OCI-LY3 (cell line): Measurements from ENCODE around the gene VPS41.

Experiments
- H2AFZ ChIP-seq: fragments of 200-600, 300-600 bp; shearing (Covaris generic); 2 replicates; pipeline ENCODE4 v1.6.0; 2014; ENCODE audit warnings: antibody characterized with exemption, low read depth, low read length
- H3K27ac ChIP-seq: fragments of 200-600, 300-600 bp; sonication (generic); 2 replicates; pipeline ENCODE4 v1.5.1; 2014; ENCODE audit warnings: mild to moderate bottlenecking, low read length, moderate library complexity, mixed read lengths
- H3K27me3 ChIP-seq: fragments of 200-600, 300-600 bp; sonication (generic); 2 replicates; pipeline ENCODE4 v1.6.1; 2014; ENCODE audit warnings: low read depth, low read length, mixed read lengths
- H3K36me3 ChIP-seq: fragments of 200-600, 300-600 bp; sonication (generic); replicated peaks from 2 replicates; pipeline ENCODE3; 2014; ENCODE audit warnings: low read depth, low read length, mixed read lengths
- H3K4me1 ChIP-seq: fragments of 300-600, 200-600 bp; sonication (generic); 2 replicates; pipeline ENCODE4 v1.6.1; 2014; ENCODE audit warnings: low read length, mixed read lengths
- H3K4me2 ChIP-seq: fragments of 200-600, 300-600 bp; sonication (generic); 2 replicates; pipeline ENCODE4 v1.6.1; 2014; ENCODE audit warnings: low read length, mixed read lengths
- H3K4me3 ChIP-seq: fragments of 300-600, 200-600 bp; sonication (generic); 2 replicates; pipeline ENCODE4 v1.5.1; 2014; ENCODE audit warnings: antibody characterized with exemption, mild to moderate bottlenecking, low read length, moderate library complexity
- H3K79me2 ChIP-seq: fragments of 300-600, 200-600 bp; shearing (Covaris generic); 2 replicates; pipeline ENCODE4 v1.6.1; 2014; ENCODE audit warnings: mild to moderate bottlenecking, low read length, mixed read lengths
- H3K9ac ChIP-seq: fragments of 300-600, 200-600 bp; shearing (Covaris generic); 2 replicates; pipeline ENCODE4 v1.6.0; 2014; ENCODE audit warnings: mild to moderate bottlenecking, low read length, moderate library complexity
- H3K9me3 ChIP-seq: fragments of 200-600, 300-600 bp; shearing (Covaris generic); 2 replicates; pipeline ENCODE4 v1.6.1; 2014; ENCODE audit warnings: low read length, mixed read lengths; ENCODE audit not compliant: insufficient read depth
- H4K20me1 ChIP-seq: fragments of 200-600, 300-600 bp; sonication (generic); 2 replicates; pipeline ENCODE4 v1.6.1; 2016; ENCODE audit warnings: low read length, mixed read lengths; ENCODE audit not compliant: insufficient read depth
- EZH2phosphoT487 ChIP-seq: fragments of 200-600 bp; shearing (Covaris generic); IDR thresholded peaks from 2 replicates; pipeline ENCODE4 v1.6.1; 2018; ENCODE audit warnings: antibody characterized with exemption, mixed run types, low read depth
- TF ChIP-seq, protein P1 (sequence below): fragments of 200-600, 300-600 bp; sonication (generic); IDR thresholded peaks from 2 replicates; pipeline ENCODE4 v1.5.1; 2014; ENCODE audit warnings: antibody characterized with exemption, low read length, low read depth

VPS41 gene

GRCh38 chr7:38817526-38817925, 91.5 kb downstream of the VPS41 start:
- H4K20me1 ChIP-seq, result 0 out of 2 replicates have a peak, but pooled peaks cover 3% of the 10 kb centered on the region
- no peak overlapping the region for H3K4me3 ChIP-seq
- H3K9me3 ChIP-seq, result no peaks in the 10 kb centered on the region
- H3K4me1 ChIP-seq, result no peaks in the 10 kb centered on the region
- no peak overlapping the region for H2AFZ ChIP-seq
- no peak for TF ChIP-seq EZH2phosphoT487
- TF ChIP-seq, protein P1, sequence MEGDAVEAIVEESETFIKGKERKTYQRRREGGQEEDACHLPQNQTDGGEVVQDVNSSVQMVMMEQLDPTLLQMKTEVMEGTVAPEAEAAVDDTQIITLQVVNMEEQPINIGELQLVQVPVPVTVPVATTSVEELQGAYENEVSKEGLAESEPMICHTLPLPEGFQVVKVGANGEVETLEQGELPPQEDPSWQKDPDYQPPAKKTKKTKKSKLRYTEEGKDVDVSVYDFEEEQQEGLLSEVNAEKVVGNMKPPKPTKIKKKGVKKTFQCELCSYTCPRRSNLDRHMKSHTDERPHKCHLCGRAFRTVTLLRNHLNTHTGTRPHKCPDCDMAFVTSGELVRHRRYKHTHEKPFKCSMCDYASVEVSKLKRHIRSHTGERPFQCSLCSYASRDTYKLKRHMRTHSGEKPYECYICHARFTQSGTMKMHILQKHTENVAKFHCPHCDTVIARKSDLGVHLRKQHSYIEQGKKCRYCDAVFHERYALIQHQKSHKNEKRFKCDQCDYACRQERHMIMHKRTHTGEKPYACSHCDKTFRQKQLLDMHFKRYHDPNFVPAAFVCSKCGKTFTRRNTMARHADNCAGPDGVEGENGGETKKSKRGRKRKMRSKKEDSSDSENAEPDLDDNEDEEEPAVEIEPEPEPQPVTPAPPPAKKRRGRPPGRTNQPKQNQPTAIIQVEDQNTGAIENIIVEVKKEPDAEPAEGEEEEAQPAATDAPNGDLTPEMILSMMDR, result no peak
- peaks cover 6% of the 10 kb centered on the region for H3K36me3 ChIP-seq
- H3K27me3 ChIP-seq, result no peaks in the 10 kb centered on the region
- no peak overlapping the region for H3K9ac ChIP-seq
- H3K27ac ChIP-seq, result no peak overlapping the region
- H3K4me2 ChIP-seq, result no peak overlapping the region
- H3K79me2 ChIP-seq, result no peaks in the 10 kb centered on the region

DNA sequence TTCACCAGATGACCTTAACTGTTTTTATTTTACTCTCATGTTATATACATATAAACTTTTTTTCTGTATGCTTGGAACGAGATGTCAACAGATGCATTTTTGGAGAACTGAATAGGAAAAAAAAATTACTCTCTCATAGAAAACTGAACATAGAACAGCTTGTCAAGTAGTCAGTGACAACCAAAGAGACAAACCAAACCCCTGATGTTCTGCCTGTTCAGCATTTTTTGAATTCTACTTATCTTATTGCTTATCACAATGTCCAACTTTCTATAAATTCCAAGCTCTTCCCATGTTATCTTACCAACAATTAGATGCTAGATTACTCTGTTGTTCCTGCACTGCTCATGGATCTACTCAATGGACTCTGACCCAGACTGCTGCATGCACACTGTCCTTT, 95.2 kb downstream of the VPS41 start:
- Histone ChIP-seq H3K36me3 (peaks cover 6% of the 10 kb centered on the region), H3K9ac (no peak overlapping the region), H4K20me1 (0 out of 2 replicates have a peak, but pooled peaks cover 3% of the 10 kb centered on the region), H3K27me3 (no peaks in the 10 kb centered on the region), H3K27ac (no peak overlapping the region), H3K9me3 (no peaks in the 10 kb centered on the region), H2AFZ (no peak overlapping the region), H3K79me2 (no peaks in the 10 kb centered on the region), H3K4me3 (no peak overlapping the region), H3K4me1 (no peaks in the 10 kb centered on the region), H3K4me2 (no peak overlapping the region)
- TF ChIP-seq, protein P1, result no peak
- TF ChIP-seq EZH2phosphoT487, result no peak

DNA sequence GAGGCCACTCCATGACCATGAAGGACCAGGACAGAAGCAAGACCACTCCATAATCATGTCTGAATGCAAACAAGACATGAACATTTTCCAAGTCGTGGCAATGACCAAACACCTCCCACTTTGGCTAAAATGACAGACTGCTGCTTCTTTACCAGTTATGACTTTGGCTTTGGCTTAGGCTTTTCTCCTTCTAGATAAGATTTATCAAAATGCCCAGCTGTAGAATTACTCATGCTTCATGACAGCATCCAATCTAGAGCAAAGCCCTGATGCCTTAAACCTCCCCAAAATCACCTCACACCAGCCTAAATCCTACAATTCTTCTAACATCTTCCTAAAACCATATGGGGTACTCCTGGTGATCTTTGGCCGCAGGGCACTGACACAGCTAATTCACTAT, 102.1 kb downstream of the VPS41 start:
- Histone ChIP-seq H3K4me1 (no peaks in the 10 kb centered on the region), H3K27me3 (no peaks in the 10 kb centered on the region), H3K4me3 (no peak overlapping the region), H3K36me3 (no peaks in the 10 kb centered on the region), H2AFZ (no peak overlapping the region), H4K20me1 (no peaks in the 10 kb centered on the region), H3K4me2 (no peak overlapping the region), H3K27ac (no peak overlapping the region), H3K9me3 (no peaks in the 10 kb centered on the region), H3K79me2 (no peaks in the 10 kb centered on the region), H3K9ac (no peak overlapping the region)
- TF ChIP-seq, protein P1, result no peak
- no peak for TF ChIP-seq EZH2phosphoT487

DNA sequence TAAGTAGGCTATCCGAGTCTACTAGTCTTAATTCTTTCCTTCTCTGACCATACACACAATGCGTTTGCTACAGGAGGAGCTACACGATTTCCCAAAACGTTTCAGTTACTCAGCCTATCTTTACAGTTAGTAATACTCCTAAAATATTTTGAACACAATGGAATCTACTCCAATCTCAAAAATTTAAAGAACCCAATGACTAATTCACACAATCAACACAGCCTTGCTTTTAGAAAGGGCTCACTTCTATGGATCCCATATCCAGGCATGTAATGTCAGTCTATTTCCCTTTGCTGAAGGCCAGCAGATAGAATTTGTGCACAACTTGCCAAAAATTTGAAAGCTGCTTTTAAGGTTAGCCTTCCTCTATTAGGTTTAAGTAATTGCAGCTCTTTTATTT, 107.2 kb downstream of the VPS41 start:
- Histone ChIP-seq H3K4me3 (no peak overlapping the region), H3K27me3 (no peaks in the 10 kb centered on the region), H3K36me3 (no peaks in the 10 kb centered on the region), H2AFZ (no peak overlapping the region), H3K9me3 (no peaks in the 10 kb centered on the region), H3K4me2 (no peak overlapping the region), H3K79me2 (no peaks in the 10 kb centered on the region), H3K9ac (no peak overlapping the region), H3K4me1 (no peaks in the 10 kb centered on the region), H3K27ac (no peak overlapping the region), H4K20me1 (no peaks in the 10 kb centered on the region)
- no peak for TF ChIP-seq EZH2phosphoT487
- TF ChIP-seq, protein P1, result no peak
